Measurements from ENCODE around the gene ZNF669. TPM values are rescaled to one million over a fixed set of nuclear protein-coding genes. Genes with fewer than 3 reads are reported as not detected.

ZNF669 gene
- total RNA-seq, 3 donors from 2014 or later = 6.1 to 7.0 (median 6.3) TPM

GRCh38 chr1:247107694-247108093 is 3.5 kb upstream of the ZNF669 start:
- no peak for TF ChIP-seq CTCF (IDR thresholded peaks at IDR 0.05)
- intact Hi-C loops (cut with DNase I, micrococcal nuclease) = no loop called here
- no peak for DNase-seq
- Histone ChIP-seq H3K4me3 (no peak overlapping the region), H3K9me3 (peaks cover 2% of the 10 kb centered on the region), H3K4me1 (ENCODE audit: low read depth) (peaks cover 5% of the 10 kb centered on the region), H3K36me3 (ENCODE audit: low read depth) (no peaks in the 10 kb centered on the region)
- ATAC-seq = no peak

- H3K36me3 ChIP-seq (ENCODE audit: low read depth) = peaks cover 4% of the 10 kb centered on the region
- TF ChIP-seq CTCF (IDR thresholded peaks at IDR 0.05) = no peak
- H3K4me3 ChIP-seq = no peak overlapping the region
- intact Hi-C loops (cut with DNase I, micrococcal nuclease) = no loop called here
- DNase-seq (no peak), ATAC-seq (no peak)
- H3K9me3 ChIP-seq = peaks cover 19% of the 10 kb centered on the region
- peaks cover 5% of the 10 kb centered on the region for H3K4me1 ChIP-seq (ENCODE audit: low read depth)
Observed at GRCh38 chr1:247105966-247106365, 1.8 kb upstream of the ZNF669 start.

DNA sequence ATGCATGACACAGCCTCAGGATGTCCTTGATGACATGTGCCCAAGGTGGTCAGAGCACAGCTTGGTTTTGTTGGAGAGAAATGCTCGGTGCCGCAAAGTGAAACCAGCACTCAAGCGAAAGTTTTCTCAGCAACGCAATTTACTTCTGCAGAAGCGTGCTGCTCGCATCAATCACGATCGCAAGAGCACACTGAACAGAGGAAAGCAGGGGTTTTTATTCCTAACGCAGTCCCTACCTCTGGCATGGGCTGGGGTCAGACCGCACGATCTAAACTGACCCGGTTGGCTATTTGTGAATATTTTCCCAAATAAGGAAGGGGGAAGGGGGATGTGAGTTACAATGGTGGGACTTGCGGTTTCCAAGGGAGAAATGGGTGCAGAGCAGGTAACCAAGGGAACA is 809 bp upstream of the ZNF669 start:
- H3K9me3 ChIP-seq = peaks cover 29% of the 10 kb centered on the region
- intact Hi-C loops (cut with DNase I, micrococcal nuclease) = no loop called here
- H3K4me3 ChIP-seq = no peak overlapping the region
- ATAC-seq = no peak
- H3K4me1 ChIP-seq (ENCODE audit: low read depth) = no peaks in the 10 kb centered on the region
- peaks cover 9% of the 10 kb centered on the region for H3K36me3 ChIP-seq (ENCODE audit: low read depth)
- no peak for DNase-seq
- no peak for TF ChIP-seq CTCF (IDR thresholded peaks at IDR 0.05)

GRCh38 chr1:247102381-247102780 is 1.8 kb downstream of the ZNF669 start:
- Histone ChIP-seq H3K9me3 (peaks cover 42% of the 10 kb centered on the region), H3K36me3 (ENCODE audit: low read depth) (peaks cover 9% of the 10 kb centered on the region), H3K4me1 (ENCODE audit: low read depth) (no peaks in the 10 kb centered on the region), H3K4me3 (no peak overlapping the region)
- ATAC-seq = no peak
- intact Hi-C loops (cut with DNase I, micrococcal nuclease) = no loop called here
- TF ChIP-seq CTCF (IDR thresholded peaks at IDR 0.05) = no peak
- no peak for DNase-seq

- ATAC-seq (no peak), DNase-seq (no peak)
- intact Hi-C loops (cut with DNase I, micrococcal nuclease) = no loop called here
- H3K36me3 ChIP-seq (ENCODE audit: low read depth) = peaks cover 9% of the 10 kb centered on the region
- H3K9me3 ChIP-seq = peaks cover 42% of the 10 kb centered on the region
- H3K4me3 ChIP-seq = no peak overlapping the region
- no peaks in the 10 kb centered on the region for H3K4me1 ChIP-seq (ENCODE audit: low read depth)
- TF ChIP-seq CTCF (IDR thresholded peaks at IDR 0.05) = no peak
Observed at GRCh38 chr1:247100676-247101279, 3.4 kb downstream of the ZNF669 start.

GRCh38 chr1:247096958-247097357 is 7.2 kb downstream of the ZNF669 start:
- DNase-seq = no peak
- intact Hi-C loops (cut with DNase I, micrococcal nuclease) = no loop called here
- H3K36me3 ChIP-seq (ENCODE audit: low read depth) = peaks cover 9% of the 10 kb centered on the region
- no peak overlapping the region for H3K4me3 ChIP-seq
- H3K9me3 ChIP-seq = peaks cover 33% of the 10 kb centered on the region
- H3K4me1 ChIP-seq (ENCODE audit: low read depth) = no peaks in the 10 kb centered on the region
- TF ChIP-seq CTCF (IDR thresholded peaks at IDR 0.05) = no peak
- no peak for ATAC-seq

All from mucosa of descending colon (tissue), 3 donors.